DMS53 treated with DMSO at 0.1 percent for 48 hours (cell line): ENCODE results near the gene SMAP2.

Experiments
- DNase-seq: peaks from one replicate; lab custom pipeline; 2025; ENCODE audit not compliant: unreplicated experiment; lab: John Stamatoyannopoulos, UW

Gene SMAP2

DNA sequence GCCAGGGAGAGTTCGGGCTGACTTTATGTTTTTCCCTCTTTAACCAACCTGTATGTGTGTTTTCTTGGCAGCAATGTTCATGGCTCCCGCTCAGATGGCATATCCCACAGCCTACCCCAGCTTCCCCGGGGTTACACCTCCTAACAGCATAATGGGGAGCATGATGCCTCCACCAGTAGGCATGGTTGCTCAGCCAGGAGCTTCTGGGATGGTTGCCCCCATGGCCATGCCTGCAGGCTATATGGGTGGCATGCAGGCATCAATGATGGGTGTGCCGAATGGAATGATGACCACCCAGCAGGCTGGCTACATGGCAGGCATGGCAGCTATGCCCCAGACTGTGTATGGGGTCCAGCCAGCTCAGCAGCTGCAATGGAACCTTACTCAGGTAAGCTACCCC is 43.2 kb downstream of the SMAP2 start:
- DNase-seq = no peak

DNA sequence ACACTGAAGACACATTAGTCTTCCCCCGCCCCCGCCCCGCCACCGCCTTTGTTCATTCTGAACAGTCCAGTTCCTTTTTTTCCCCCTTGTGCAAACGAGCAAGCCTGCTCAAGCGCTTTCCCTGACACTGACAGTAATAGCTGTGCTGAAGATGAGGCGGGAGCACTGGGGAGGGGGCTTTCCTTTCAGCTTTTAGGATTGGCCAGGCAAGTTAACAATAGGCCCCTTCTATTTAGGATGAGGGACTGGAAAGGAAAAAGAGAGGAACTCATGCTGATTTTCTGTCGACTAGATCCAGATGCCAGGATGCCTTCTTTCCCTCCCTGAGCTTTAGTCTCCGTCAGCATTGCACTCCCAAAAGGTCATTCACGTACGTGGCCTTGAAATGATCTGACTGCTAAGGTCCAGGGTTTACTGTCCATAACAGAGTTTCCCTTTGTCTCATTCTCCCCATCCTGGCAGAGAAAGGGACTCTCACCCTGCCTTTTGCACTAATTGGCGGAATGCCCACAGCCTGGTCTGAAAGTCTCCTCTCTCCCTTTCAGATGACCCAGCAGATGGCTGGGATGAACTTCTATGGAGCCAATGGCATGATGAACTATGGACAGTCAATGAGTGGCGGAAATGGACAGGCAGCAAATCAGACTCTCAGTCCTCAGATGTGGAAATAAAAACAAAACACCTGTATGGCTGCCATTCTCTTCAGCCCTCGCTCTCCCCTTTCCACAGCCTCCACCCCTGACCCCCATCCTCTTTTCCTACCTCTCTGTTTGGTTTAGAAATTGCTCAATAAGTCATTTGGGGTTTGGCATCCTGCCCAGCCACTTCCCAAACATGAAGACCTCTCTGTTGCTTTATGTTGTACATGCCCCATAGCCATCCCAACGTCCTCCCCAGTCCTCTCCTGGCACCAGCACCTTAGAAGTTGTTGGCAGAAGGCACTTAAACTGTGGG is 48.2 kb downstream of the SMAP2 start:
- no peak for DNase-seq

DNA sequence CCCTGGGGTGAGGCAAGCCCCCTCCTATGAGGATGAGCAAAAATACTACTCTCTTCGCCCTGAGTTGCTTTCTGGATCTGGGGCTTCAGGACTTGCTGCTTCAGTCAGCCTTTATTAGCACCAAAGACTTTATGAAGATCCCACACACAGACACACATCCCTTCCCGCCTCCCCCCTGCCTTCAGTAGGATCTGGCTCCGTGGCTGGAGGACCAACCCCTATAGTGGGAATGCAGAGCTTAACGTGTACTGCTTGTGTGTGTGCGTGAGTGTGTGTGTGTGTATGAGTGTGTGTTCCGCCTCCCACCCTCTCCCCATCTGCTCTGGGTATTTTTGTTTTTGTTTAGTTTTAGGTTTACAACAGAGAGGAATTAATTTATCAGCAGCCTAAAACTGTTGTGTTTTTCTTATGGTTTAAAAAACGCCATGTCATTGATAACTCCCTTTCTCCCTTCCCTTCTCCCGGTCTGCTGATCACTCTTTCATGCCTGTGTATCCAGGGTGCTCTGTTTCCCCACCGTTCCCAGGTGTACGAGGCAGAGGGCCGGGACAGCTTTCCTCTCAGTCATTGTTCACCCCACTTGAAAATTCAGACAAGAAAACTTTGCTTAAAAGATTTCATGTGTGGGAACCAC is 49.2 kb downstream of the SMAP2 start:
- no peak for DNase-seq

DNA sequence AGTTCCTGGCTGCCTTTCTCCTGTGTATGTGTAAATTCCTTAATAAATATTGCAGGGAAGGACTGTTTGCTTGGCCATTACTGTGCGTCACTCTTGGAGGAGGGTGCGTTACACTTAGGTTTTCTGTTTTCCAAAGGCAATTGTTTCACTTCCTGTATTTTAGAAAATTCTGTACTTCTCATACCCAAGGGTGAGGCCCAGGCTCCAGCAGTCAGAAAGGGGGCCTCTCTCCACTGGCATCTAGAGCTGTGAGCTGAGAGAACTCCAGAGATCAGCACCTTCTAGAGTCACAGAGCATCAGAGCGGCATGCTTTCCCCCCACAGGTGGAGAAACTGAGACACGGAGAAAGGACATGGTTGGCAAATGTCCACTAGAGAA is 49.7 kb downstream of the SMAP2 start:
- no peak for DNase-seq

DNA sequence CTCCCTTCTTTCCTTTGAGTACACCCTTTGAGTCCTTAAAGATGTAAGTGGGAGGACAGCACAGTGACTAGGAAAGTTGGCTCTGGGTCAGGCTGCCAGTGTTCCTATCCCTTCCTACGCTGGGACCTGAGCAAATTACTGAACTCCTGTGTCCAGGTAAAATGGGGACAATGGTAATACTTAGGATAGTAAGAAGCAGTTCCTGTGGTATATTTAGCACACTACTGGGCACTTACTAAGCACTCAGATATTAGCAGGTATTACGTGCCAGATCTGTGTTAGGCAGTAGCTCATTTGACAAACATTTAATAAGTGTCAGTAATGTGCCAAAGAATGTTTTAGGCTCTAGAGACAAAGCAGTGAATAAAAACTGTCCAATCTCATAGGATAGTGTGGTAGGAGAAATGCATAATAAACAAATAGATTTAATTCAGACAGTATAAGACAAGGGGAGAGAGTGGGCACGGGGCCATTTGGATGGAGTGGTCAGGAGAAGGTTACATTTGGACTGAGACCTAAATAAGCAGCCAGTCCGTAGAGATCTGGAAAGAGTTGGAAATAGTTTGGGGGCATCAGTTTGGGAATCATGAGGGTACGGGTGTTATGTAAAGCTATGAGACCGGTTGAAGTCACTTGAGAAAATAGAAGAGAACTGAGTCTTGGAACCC is 50.6 kb downstream of the SMAP2 start:
- DNase-seq = no peak

DNA sequence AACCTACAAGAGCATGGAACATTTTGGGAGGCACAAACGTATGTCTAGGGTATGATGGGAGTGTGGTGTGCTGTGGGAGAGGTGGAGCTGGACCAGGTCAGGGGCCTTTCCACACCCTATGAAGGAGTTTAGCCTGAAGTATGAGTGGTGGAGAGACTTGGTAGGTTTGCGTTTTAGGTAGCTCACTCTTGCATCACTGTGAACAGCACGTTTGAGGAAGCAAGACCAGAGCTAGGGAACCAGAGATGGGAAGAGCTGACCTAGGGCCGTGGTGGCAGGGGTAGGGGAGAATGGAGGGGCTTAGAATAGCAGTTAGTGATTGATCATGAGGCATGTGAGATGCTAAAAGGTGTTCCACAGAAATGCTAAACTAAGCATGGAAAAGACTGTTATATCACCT is 51.7 kb downstream of the SMAP2 start:
- DNase-seq = no peak

DNA sequence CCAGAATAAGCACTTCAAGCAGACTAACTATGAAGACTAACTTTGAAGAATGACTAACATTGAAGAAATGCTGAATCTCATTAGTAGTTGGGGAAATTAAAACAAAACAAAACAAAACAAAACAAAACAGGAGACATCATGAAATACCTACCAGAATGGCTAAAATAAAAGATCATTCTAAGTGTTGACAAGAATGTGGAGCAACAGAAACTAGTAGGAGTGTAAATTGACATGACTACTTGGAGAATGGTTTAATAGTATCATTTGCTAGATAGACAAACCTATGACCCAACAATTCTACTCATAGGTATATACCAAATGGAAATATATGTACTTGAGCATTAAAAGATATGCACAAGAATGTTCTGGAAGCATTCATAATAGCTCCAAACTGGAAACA is 57.9 kb downstream of the SMAP2 start:
- no peak for DNase-seq

DNA sequence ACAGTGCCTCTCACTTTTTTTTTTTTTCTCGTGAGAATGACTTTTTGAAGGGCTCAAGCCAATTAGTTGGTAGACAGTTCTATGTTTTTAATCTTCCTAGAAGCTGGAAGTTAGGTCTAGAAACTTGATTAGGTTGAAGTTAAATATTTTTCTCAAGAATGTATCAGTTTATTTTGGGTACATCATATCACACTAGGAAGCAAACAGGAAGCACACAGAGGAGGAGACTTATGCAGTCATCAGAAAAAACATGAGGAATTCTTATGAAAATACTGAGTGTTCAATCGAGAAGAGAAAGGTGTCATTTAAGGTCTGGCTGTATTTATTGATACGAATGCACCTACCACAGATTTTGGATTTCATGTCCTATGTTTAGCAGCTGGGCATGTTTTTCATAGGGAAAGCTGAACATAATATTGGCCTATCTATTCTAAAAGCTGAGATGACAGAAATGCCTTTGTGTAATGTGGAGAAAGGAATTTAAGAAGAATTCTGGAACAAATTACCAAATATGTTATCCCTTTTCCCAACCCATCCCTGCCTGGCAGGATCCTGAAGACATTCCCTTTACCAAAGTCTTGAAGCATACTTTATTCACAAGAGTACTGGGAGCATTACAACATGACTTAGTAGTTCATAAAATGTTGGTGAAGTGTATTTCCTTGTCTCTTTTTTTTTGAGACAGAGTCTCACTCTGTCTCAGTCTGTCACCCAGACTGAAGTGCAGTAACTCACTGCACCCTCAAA is 59.3 kb downstream of the SMAP2 start:
- DNase-seq = no peak

DNA sequence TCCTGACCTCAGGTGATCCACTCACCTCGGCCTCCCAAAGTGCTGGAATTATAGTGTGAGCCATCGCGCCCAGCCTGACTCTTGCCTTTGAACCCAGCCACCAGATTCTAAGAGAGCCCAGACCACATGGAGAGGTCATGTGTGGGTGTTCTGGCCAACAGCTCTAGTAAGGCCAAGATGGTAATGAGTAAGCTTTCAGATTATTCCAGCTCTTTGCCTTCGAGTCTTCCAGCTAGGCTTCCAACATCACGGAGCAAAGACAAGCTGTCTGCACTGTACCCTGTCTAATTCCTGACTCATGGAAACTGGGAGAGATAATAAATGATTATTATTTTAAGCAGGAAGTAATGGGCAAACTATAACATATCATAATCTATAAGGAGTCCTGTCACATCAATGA is 61.9 kb downstream of the SMAP2 start:
- DNase-seq = no peak

DNA sequence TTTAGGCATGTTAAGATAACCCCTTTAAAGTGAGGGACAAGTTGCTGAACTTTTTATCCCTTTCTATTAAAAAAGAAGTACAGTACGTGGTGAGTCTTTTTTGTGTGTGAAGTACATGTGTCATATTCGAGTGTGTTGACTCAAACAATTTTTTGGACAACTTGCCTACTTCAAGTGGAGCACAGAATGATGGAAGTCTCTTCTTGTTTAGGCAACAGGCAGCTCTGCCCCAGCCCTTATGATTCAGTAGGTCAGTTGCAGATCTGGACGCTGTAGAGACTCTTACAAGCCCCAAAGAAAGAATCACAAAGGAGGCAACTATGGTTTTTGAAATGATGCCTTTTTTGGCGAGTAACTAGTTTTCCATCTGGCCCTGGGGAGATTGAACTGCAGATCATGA is 62.3 kb downstream of the SMAP2 start:
- no peak for DNase-seq

DNA sequence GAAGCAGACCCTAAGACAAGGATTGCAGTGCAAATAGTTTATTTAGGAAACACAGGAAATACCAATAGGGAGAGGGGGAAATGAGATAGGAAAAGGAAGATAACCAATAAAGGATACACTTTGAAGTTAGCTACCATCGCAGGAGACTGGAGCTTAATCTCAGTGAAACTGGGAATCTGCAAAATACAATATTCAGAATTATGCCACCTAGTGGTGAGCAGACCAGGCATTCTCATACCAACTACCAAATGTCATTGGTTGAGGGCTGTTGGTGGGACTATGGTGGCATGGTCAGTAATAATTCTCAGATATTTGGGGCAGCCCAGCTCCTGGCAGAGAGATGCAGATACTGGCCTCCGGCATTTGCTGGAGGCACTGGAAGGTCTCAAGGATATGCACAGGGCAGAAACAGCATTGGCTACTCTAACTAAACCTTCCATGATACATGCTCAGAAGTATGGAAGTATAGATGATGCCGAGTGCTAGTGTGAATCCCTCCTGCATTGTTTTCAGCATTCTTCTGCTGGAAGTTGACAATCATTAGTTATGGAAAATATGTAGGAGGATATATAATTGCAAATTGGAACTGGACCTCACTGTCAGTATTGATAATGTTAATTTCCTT is 65.0 kb downstream of the SMAP2 start:
- peak; percentile 23 for DNase-seq

DNA sequence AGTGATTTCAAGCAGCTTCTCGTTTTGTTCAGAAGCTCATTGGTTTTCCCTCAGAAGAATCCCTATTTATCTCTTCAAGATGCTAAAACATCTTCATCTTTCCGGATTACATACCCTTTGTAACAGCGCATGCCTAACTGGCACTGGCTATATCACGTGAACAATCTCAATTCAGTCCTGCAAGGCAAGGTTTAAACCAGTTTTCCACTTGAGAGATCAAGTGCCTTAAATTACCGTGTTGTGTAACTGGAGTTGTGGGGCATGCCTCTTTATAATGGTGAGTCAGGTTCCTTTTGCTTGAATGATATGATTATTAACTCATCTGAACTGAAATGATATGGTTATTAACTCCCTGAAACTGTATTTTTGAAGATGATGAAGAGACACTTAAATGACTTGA is 65.7 kb downstream of the SMAP2 start:
- DNase-seq = no peak

DNA sequence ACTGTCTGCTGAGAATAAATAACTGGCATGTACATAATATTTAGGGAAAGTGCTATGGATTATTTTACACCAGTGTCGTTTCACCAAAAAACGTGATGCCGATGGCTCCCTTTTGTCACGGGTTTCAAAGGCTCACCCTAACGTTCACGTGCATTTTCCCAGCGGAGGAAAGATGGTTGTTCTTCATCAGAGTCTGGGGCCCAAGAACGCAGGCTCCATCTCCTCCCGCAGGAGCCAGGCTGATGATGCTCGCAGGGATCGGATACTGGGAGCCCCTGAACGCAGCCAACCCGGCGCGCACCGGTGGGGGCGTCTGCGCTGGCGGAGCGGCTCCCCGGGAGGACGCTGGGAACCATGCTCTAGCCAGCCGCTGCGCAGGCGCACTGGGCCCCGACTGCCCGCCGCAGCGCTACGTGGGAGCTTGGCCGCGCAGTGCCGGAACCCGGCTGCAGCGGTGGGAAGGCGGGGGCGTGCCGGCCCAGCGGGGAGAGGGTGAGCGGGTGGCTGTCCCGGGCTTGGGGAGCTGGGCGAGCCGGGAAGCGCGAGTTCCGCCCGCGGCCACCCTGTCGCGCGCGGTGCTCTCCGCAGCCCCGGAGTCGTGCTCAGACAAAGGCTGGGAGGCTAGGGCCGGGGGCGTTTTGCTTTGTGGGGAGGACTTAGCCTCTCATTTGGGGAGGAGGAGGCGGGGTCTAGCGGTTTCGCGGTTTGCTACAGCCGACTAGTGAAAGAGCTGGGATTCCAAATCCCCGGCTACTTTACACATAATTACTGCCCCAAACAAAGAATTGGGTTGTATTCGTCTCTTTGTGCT is 76.4 kb downstream of the SMAP2 start, which contains the start of gene ZFP69B:
Gene ZFP69B (plus strand): TSS at position 793 of the 811 bp plus-strand sequence. CDS start 486 bp downstream, outside the sequence.
- DNase-seq = peak; percentile 72

DNA sequence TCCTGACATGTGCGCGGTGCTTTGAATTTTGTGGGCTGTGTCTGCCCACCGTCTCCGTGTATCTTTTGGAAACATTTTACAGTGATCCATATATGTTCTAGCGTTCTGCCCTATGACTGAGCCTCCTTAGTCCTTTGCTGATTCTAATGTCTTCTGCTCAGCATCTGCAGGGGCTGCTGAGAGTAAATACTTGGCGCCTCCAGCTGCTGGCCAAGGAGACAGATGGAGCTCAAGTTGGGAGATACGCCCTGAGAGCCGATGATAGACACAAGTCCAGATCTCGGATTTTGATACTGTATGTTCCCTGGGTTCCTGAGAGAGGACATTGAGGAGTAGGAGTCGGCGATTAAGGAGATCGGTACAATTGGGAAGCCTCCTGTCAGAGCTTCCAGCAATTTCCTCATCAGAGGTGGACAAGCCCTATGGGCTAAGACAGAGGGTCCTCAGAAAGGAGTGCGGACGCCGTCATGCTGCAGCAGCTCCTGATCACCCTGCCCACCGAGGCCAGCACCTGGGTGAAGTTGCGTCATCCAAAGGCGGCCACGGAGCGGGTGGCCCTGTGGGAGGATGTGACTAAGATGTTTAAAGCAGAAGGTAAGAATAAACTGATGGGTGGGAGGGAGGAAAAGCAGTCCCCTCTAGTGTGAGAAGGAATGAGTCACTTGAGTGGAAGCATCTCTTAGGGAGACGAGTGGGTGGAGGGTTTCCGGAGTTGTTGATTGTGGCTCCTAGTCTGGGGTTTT is 77.1 kb downstream of the SMAP2 start:
- no peak for DNase-seq

DNA sequence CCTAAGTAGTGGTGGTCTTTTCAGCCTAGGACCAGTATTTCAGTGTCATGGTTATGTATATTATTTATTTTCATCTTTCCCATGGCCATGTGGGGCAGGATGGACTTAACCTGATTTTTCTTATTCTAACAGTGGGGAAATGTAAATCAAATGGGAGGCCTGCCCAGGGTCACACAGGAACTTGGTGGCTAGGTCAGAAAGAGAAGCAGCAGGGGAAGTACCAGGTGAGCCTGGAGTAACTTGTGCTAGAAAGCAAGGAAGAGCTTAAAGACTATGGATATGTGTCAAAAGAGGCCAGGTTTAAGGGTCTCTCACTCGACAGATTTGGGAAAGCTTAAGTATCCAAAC is 77.7 kb downstream of the SMAP2 start:
- DNase-seq = no peak

DNA sequence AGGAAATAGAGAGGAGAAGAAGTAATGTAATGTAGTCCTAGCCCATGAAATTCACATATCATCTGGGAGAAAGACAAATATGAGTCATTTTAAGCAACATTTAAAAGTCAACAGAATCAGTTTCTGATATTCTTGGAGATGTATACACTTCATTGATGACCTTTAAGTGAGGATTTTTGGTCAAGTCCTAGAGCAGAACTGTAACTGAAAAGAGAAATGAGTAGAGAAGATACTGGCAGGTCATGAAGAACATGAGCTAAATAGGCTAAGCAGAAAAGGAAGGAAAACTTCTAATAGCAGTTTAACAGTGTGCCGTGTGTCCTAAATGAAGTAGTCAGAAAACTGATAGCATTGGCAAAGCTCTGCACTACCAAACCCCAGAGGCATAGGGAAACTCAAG is 81.3 kb downstream of the SMAP2 start:
- DNase-seq = no peak

DNA sequence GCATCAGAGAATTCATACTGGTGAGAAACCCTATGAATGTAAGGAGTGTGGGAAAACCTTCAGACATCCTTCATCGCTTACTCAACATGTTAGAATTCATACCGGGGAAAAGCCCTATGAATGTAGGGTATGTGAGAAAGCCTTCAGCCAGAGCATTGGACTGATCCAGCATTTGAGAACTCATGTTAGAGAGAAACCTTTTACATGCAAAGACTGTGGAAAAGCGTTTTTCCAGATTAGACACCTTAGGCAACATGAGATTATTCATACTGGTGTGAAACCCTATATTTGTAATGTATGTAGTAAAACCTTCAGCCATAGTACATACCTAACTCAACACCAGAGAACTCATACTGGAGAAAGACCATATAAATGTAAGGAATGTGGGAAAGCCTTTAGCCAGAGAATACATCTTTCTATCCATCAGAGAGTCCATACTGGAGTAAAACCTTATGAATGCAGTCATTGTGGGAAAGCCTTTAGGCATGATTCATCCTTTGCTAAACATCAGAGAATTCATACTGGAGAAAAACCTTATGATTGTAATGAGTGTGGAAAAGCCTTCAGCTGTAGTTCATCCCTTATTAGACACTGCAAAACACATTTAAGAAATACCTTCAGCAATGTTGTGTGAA is 89.5 kb downstream of the SMAP2 start:
- DNase-seq = no peak

DNA sequence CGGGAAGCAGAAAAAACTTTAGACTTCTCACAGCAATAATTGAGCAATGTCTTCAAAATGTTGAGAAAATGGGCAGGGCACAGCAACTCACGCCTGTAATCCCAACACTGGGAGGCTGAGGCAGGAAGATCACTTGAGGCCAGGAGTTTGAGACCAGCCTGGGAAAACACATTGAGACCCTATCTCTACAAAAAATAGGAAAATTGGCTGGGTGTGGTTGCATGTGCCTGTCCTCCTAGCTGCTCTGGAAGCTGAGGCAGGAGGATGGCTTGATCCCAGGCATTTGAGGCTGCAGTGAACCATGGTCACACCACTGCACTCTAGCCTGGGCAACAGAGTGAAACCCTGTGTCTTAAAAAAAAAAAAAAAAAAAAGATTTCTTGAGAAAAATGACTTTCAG is 95.8 kb downstream of the SMAP2 start:
- DNase-seq = no peak
